Activated effector memory CD4-positive, alpha-beta T cell treated with Interleukin-2 at 50 U/mL for 16 hours (primary cell): ENCODE data around the gene NUAK2.
"Not testable (repeated sequence)": the region's sequence is repeated elsewhere in the genome, so short reads cannot be mapped to it uniquely, and the experiment has no call there.

Experiments used
- DNase-seq: peaks from one replicate; pipeline ENCODE4 v3.0.0-alpha.2; 2020

Gene NUAK2

GRCh38 chr1:205294175-205294917, 27.2 kb downstream of the NUAK2 start:
- no peak for DNase-seq

- DNase-seq, result no peak
Observed at GRCh38 chr1:205293350-205294074, 28.0 kb downstream of the NUAK2 start.

GRCh38 chr1:205291596-205291995, 29.9 kb downstream of the NUAK2 start:
- no peak for DNase-seq

- peak; percentile 75 for DNase-seq
Observed at GRCh38 chr1:205287767-205288559, 33.6 kb downstream of the NUAK2 start.

GRCh38 chr1:205287076-205287475, 34.5 kb downstream of the NUAK2 start:
- no peak for DNase-seq

- peak; percentile 67 for DNase-seq
Observed at GRCh38 chr1:205286335-205286950, 35.1 kb downstream of the NUAK2 start.

GRCh38 chr1:205285381-205286101, 36.0 kb downstream of the NUAK2 start:
- DNase-seq, result peak; percentile 61

GRCh38 chr1:205284420-205285144, 37.0 kb downstream of the NUAK2 start:
- DNase-seq, result peak; percentile 92

- no peak for DNase-seq
Observed at GRCh38 chr1:205283270-205284147, 38.0 kb downstream of the NUAK2 start.

GRCh38 chr1:205280666-205281395, 40.7 kb downstream of the NUAK2 start:
- not testable (repeated sequence) for DNase-seq

- DNase-seq, result no peak
Observed at GRCh38 chr1:205279986-205280385, 41.6 kb downstream of the NUAK2 start.

- no peak for DNase-seq
Observed at GRCh38 chr1:205276689-205277065, 44.9 kb downstream of the NUAK2 start.

- no peak for DNase-seq
Observed at GRCh38 chr1:205275916-205276688, 45.4 kb downstream of the NUAK2 start.

- DNase-seq, result peak; percentile 39
Observed at GRCh38 chr1:205275133-205275532, 46.4 kb downstream of the NUAK2 start.

- no peak for DNase-seq
Observed at GRCh38 chr1:205274041-205274691, 47.4 kb downstream of the NUAK2 start.

- DNase-seq, result peak; percentile 75
Observed at GRCh38 chr1:205273551-205273982, 48.0 kb downstream of the NUAK2 start.

GRCh38 chr1:205272536-205272935, 49.0 kb downstream of the NUAK2 start:
- no peak for DNase-seq

GRCh38 chr1:205271745-205272144, 49.8 kb downstream of the NUAK2 start:
- DNase-seq, result no peak

- no peak for DNase-seq
Observed at GRCh38 chr1:205271277-205271676, 50.3 kb downstream of the NUAK2 start.
